IMR-90 (cell line): ENCODE results near the gene ERG. TPM values are rescaled to one million over a fixed set of nuclear protein-coding genes. Genes with fewer than 3 reads are reported as not detected.
A peak's percentile ranks its signal among the peaks of the same experiment; 100 is the strongest.

Experiments
- ATAC-seq: fragments of 200-7000 bp; cut with Tn5 transposase; 2 replicates; pipeline ENCODE4 v1.9.1; 2020; ENCODE audit warnings: low read depth, mild to moderate bottlenecking, moderate library complexity
- BruUV-seq: library from RNA; stranded (reverse); fragments of 400-500 nt; replicated peaks from 2 replicates; lab custom pipeline; 2021; lab: Mats Ljungman, UMichigan
- CTCF ChIA-PET: fragments of 300-600 bp; formaldehyde crosslinking; extraction: SDS; loops from one replicate; lab custom pipeline; 2021; ENCODE audit warnings: antibody characterized with exemption; lab: Yijun Ruan, JAX
- POLR2A ChIA-PET: fragments of 300-600 bp; sonication (Branson Sonifier 250); formaldehyde crosslinking; loops from one replicate; lab custom pipeline; 2022; ENCODE audit warnings: antibody characterized with exemption; ENCODE audit not compliant: unreplicated experiment; lab: Charles Lee
- DNase-seq: peaks from one replicate; pipeline ENCODE4 v3.0.0; 2013
- H2AFZ ChIP-seq: replicated peaks from 2 replicates; pipeline ENCODE3; 2013; ENCODE audit warnings: low read length, mild to moderate bottlenecking; ENCODE audit not compliant: poor library complexity
- H2AK5ac ChIP-seq: 2 replicates; pipeline ENCODE4 v1.6.1; 2013; ENCODE audit warnings: low read depth, low read length, inconsistent platforms
- H2AK9ac ChIP-seq: replicated peaks from 2 replicates; pipeline ENCODE3; 2013; ENCODE audit warnings: mild to moderate bottlenecking, low read depth, low read length, moderate library complexity; ENCODE audit not compliant: poor library complexity
- H2BK120ac ChIP-seq: 2 replicates; pipeline ENCODE4 v1.6.1; 2013; ENCODE audit warnings: low read depth, low read length, inconsistent platforms
- H2BK15ac ChIP-seq: 3 replicates; pipeline ENCODE4 v1.6.1; 2013; ENCODE audit warnings: low read depth, low read length, inconsistent platforms
- H2BK20ac ChIP-seq: 2 replicates; pipeline ENCODE4 v1.6.1; 2013; ENCODE audit warnings: low read depth, mild to moderate bottlenecking, inconsistent platforms, low read length, moderate library complexity
- H2BK5ac ChIP-seq: 2 replicates; pipeline ENCODE4 v1.6.1; 2013; ENCODE audit warnings: mild to moderate bottlenecking, low read depth, low read length, inconsistent platforms; ENCODE audit not compliant: poor library complexity, severe bottlenecking
- H3K14ac ChIP-seq: replicated peaks from 2 replicates; pipeline ENCODE4 v1.6.1; 2013; ENCODE audit warnings: low read depth, low read length, inconsistent platforms
- H3K18ac ChIP-seq: 2 replicates; pipeline ENCODE4 v1.6.1; 2013; ENCODE audit warnings: low read depth, low read length, control low read depth
- H3K23ac ChIP-seq: 2 replicates; pipeline ENCODE4 v1.6.1; 2013; ENCODE audit warnings: low read depth, low read length, inconsistent platforms
- H3K27ac ChIP-seq: 2 replicates; pipeline ENCODE4 v1.5.1; 2013; ENCODE audit warnings: mild to moderate bottlenecking, control low read depth, low read length; ENCODE audit not compliant: insufficient read depth
- H3K27me3 ChIP-seq: 2 replicates; pipeline ENCODE4 v1.6.1; 2013; ENCODE audit warnings: low read length; ENCODE audit not compliant: control insufficient read depth, insufficient read depth
- H3K36me3 ChIP-seq: 2 replicates; pipeline ENCODE4 v1.6.1; 2013; ENCODE audit warnings: low read length, mixed read lengths; ENCODE audit not compliant: control insufficient read depth, insufficient read depth
- H3K4ac ChIP-seq: 2 replicates; pipeline ENCODE4 v1.6.1; 2013; ENCODE audit warnings: low read depth, low read length, inconsistent platforms
- H3K4me1 ChIP-seq: 2 replicates; pipeline ENCODE4 v1.6.1; 2013; ENCODE audit warnings: low read length, mixed read lengths; ENCODE audit not compliant: control insufficient read depth, insufficient read depth
- H3K4me2 ChIP-seq: 2 replicates; pipeline ENCODE4 v1.6.1; 2013; ENCODE audit warnings: low read depth, mild to moderate bottlenecking, control low read depth, low read length, moderate library complexity
- H3K4me3 ChIP-seq: 2 replicates; pipeline ENCODE4 v1.5.1; 2013; ENCODE audit warnings: low read depth, mild to moderate bottlenecking, control low read depth, low read length, moderate library complexity; ENCODE audit not compliant: insufficient read depth
- H3K56ac ChIP-seq: 2 replicates; pipeline ENCODE4 v1.6.1; 2013; ENCODE audit warnings: low read length, inconsistent platforms; ENCODE audit not compliant: insufficient read depth; ENCODE audit errors: extremely low read depth
- H3K79me1 ChIP-seq, 2 experiments: 2 replicates each; pipeline ENCODE4 v1.6.1; 2013; ENCODE audit warnings: low read length in 2 of 2, inconsistent platforms in 1 of 2, low read depth in 1 of 2
- H3K9ac ChIP-seq: 2 replicates; pipeline ENCODE4 v1.6.1; 2013; ENCODE audit warnings: low read depth, low read length, control low read depth
- H3K9me1 ChIP-seq: 2 replicates; pipeline ENCODE4 v1.6.1; 2013; ENCODE audit warnings: low read length, inconsistent platforms; ENCODE audit not compliant: insufficient read depth
- H3K9me3 ChIP-seq: 2 replicates; pipeline ENCODE4 v1.6.1; 2013; ENCODE audit warnings: low read length; ENCODE audit not compliant: control insufficient read depth, insufficient read depth
- H4K20me1 ChIP-seq: 2 replicates; pipeline ENCODE4 v1.6.1; 2013; ENCODE audit warnings: low read length, inconsistent platforms; ENCODE audit not compliant: insufficient read depth
- H4K5ac ChIP-seq: 2 replicates; pipeline ENCODE4 v1.6.1; 2013; ENCODE audit warnings: mild to moderate bottlenecking, low read depth, low read length, control low read depth
- H4K8ac ChIP-seq, 2 experiments: 2 replicates each; pipeline ENCODE4 v1.6.1; 2013; ENCODE audit warnings: low read depth in 2 of 2, low read length in 2 of 2, control low read depth in 1 of 2, inconsistent platforms in 1 of 2
- H4K91ac ChIP-seq: 2 replicates; pipeline ENCODE4 v1.6.1; 2013; ENCODE audit warnings: low read depth, low read length, inconsistent platforms; ENCODE audit not compliant: insufficient read depth
- BHLHE40 ChIP-seq: fragments of 150-350 bp; IDR thresholded peaks from 2 replicates; pipeline ENCODE4 v1.6.1; 2016; ENCODE audit warnings: mild to moderate bottlenecking, low read depth, low read length
- CEBPB ChIP-seq: IDR thresholded peaks from 2 replicates; pipeline ENCODE4 v1.6.1; 2012; ENCODE audit warnings: low read depth, low read length, improper control_type of control experiment
- CHD1 ChIP-seq: IDR thresholded peaks from 2 replicates; pipeline ENCODE4 v1.6.1; 2012; ENCODE audit warnings: low read depth, low read length, improper control_type of control experiment
- MAZ ChIP-seq: IDR thresholded peaks from 2 replicates; pipeline ENCODE4 v1.6.1; 2012; ENCODE audit warnings: low read depth, mild to moderate bottlenecking, low read length, improper control_type of control experiment, moderate library complexity, borderline replicate concordance
- POLR2A ChIP-seq: IDR thresholded peaks from 2 replicates; pipeline ENCODE4 v1.6.1; 2012; ENCODE audit warnings: mild to moderate bottlenecking, low read depth, low read length
- WGBS, 2 experiments: methylation state at CpG; one replicate each; pipeline versions ENCODE4 v1.1.5 to v1.1.7; 2013; ENCODE audit warnings: missing lambda C conversion rate in 2 of 2; ENCODE audit not compliant: insufficient read length in 1 of 2; ENCODE audit errors: extremely low coverage in 2 of 2; 5-methylcytosine and 5-hydroxymethylcytosine counted together
- dilution Hi-C: fragments of 300-500 bp; cut with HindIII; formaldehyde crosslinking; loops from one replicate; pipeline ENCODE4 v1.14.3; 2018; ENCODE audit warnings: low sequenced_read_pairs; ENCODE audit not compliant: unreplicated experiment
- in situ Hi-C: fragments of 300-500 bp; cut with MboI; formaldehyde crosslinking; loops from 3 replicates; pipeline ENCODE4 v1.14.3; 2019; ENCODE audit warnings: low sequenced_read_pairs, inconsistent platforms, mixed read lengths
- intact Hi-C: fragments of 100-400 bp; cut with micrococcal nuclease; formaldehyde crosslinking; loops from 2 replicates; pipeline ENCODE4 v1.10.0; 2022
- polyA plus RNA-seq, 3 experiments: library from polyadenylated mRNA; depleted of rRNA; stranded (reverse); fragments of >200 nt; gene quantifications; 2 replicates each; pipeline ENCODE4 v1.2.3, GENCODE V29; 2012; ENCODE audit warnings: low replicate concordance in 1 of 3
- total RNA-seq: library from RNA; depleted of rRNA; stranded (reverse); fragments of >200 nt; gene quantifications from 2 replicates; pipeline ENCODE4 v1.2.3, GENCODE V29; 2012
- TF ChIP-seq, protein P1 (sequence below): fragments of 150-350 bp; IDR thresholded peaks from 2 replicates; pipeline ENCODE4 v1.6.1; 2017; ENCODE audit warnings: mild to moderate bottlenecking, antibody characterized with exemption, low read length, low read depth
- TF ChIP-seq, protein P2 (sequence below): conservative IDR thresholded peaks from 2 replicates; pipeline ENCODE4 v1.5.1; 2012; ENCODE audit warnings: mild to moderate bottlenecking, low read depth, low read length, improper control_type of control experiment

ERG gene
- total and polyA plus RNA-seq, 2 of the 4 experiments (the other 2 are of a cell fraction), result not detected

DNA sequence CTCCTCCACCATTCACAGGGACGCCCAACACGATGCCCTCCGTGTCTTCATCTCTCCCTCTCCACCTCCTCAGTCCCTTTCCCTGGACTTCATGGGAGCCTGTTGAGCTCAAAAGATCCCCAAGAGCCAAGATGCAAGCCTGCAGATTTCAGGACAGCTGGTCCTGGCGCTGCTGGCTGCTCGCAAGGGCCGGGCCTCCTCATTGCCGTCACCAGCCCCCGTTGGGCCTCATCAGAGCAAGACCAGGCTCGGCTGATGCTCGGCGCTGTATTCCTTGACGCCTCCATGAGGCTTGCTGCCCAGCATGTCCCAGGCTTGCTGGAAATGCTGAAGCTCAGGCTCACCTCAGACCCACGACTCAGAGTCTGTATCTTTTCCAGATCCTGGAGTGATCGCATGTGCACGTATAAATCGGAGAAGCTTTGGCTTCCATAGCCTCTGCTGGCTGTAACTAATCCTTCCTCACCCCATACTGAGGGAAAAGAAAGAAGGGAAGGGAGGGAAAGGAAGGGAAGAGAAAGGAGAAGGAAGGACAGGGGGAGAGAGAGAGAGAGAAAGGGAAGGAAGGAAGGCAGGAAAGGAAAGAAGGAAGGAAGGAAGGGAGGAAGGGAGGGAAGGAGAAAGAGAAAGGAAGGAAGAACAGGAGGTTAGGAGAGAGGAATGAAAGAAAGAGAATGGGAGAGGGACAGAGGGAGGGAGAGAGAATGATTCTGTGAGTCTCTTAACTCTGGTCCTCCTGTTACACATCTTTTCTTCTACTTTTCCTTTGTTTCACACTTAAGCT, 146.9 kb downstream of the ERG start:
- Histone ChIP-seq H3K23ac (peak overlapping the region; percentile 98), H2AK9ac (peak overlapping the region; percentile 82), H3K4me2 (peak overlapping the region; percentile 60), H4K8ac (peak overlapping the region; percentile 97 to 98), H3K9me1 (peaks cover 6% of the 10 kb centered on the region; the same call in 1 of the 2 replicates), H3K9ac (peak overlapping the region; percentile 72), H3K14ac (peak overlapping the region; percentile 97), H4K20me1 (no peaks in the 10 kb centered on the region), H3K4me1 (peaks cover 14% of the 10 kb centered on the region), H3K56ac (peak overlapping the region; percentile 89), H2AFZ (peak overlapping the region; percentile 75), H3K79me1 (peaks cover 0 to 5% of the 10 kb centered on the region in 2 experiments; a peak in 1 of 4 replicates), H3K36me3 (no peaks in the 10 kb centered on the region), H2BK5ac (peak overlapping the region; percentile 86), H2BK20ac (peak overlapping the region; percentile 100), H3K18ac (peak overlapping the region; percentile 99), H4K91ac (peak overlapping the region; percentile 99), H3K27ac (peak overlapping the region; percentile 79), H4K5ac (peak overlapping the region; percentile 88), H2BK15ac (peak overlapping the region; percentile 98), H3K27me3 (no peaks in the 10 kb centered on the region), H3K4me3 (no peak overlapping the region), H2BK120ac (peak overlapping the region; percentile 100), H3K9me3 (no peaks in the 10 kb centered on the region), H3K4ac (peak overlapping the region; percentile 98), H2AK5ac (peak overlapping the region; percentile 99)
- CTCF ChIA-PET, result interaction anchor here (0.5 to 4.7 kb wide), 12 partner anchors 8 to 677 kb away, joined by 3 to 48 read pairs (median 5); no protein-coding TSS in a partner anchor
- TF ChIP-seq CEBPB (no peak), MAZ (no peak), CHD1 (no peak), POLR2A (no peak), BHLHE40 (no peak)
- TF ChIP-seq, protein P1, sequence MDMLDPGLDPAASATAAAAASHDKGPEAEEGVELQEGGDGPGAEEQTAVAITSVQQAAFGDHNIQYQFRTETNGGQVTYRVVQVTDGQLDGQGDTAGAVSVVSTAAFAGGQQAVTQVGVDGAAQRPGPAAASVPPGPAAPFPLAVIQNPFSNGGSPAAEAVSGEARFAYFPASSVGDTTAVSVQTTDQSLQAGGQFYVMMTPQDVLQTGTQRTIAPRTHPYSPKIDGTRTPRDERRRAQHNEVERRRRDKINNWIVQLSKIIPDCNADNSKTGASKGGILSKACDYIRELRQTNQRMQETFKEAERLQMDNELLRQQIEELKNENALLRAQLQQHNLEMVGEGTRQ, result no peak
- TF ChIP-seq, protein P2, sequence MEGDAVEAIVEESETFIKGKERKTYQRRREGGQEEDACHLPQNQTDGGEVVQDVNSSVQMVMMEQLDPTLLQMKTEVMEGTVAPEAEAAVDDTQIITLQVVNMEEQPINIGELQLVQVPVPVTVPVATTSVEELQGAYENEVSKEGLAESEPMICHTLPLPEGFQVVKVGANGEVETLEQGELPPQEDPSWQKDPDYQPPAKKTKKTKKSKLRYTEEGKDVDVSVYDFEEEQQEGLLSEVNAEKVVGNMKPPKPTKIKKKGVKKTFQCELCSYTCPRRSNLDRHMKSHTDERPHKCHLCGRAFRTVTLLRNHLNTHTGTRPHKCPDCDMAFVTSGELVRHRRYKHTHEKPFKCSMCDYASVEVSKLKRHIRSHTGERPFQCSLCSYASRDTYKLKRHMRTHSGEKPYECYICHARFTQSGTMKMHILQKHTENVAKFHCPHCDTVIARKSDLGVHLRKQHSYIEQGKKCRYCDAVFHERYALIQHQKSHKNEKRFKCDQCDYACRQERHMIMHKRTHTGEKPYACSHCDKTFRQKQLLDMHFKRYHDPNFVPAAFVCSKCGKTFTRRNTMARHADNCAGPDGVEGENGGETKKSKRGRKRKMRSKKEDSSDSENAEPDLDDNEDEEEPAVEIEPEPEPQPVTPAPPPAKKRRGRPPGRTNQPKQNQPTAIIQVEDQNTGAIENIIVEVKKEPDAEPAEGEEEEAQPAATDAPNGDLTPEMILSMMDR, result no peak
- intact Hi-C loops (no loop called here), in situ Hi-C loops (loop anchor here (5.0 to 25.0 kb wide), 4 partner anchors 139 to 639 kb away; no protein-coding TSS in a partner anchor), dilution Hi-C loops (loop anchor here (25.0 kb wide), 1 partner anchor 139 kb away; no protein-coding TSS in a partner anchor)
- BruUV-seq, result no TSS peak
- 90% methylated on average over 9 of the region's 16 CpGs; no CpG with 5 or more reads in 1 of the 2 experiments for WGBS, 2 experiments
- DNase-seq (peak; percentile 16), ATAC-seq (peak; percentile 7)
- POLR2A ChIA-PET, result interaction anchor here (0.7 kb wide), 2 partner anchors 54 to 556 kb away, joined by 3 read pairs; no protein-coding TSS in a partner anchor
